Cerebellar nuclear complex (tissue), 1 donor: ENCODE measurements around the gene LUC7L3.
"Not testable (repeated sequence)": the region's sequence is repeated elsewhere in the genome, so short reads cannot be mapped to it uniquely, and the experiment has no call there.

Experiments
- DNase-seq, 2 experiments: peaks; one replicate each; lab custom pipeline; 2025; lab: John Stamatoyannopoulos, UW

Gene LUC7L3

GRCh38 chr17:50686494-50687199, 32.8 kb upstream of the LUC7L3 start:
- DNase-seq, result no peak

GRCh38 chr17:50687200-50688066, 32.0 kb upstream of the LUC7L3 start:
- no peak for DNase-seq

- DNase-seq, result no peak
These were observed 31.2 kb upstream of the LUC7L3 start for GRCh38 chr17:50688245-50688644.

- no peak for DNase-seq
These were observed 30.2 kb upstream of the LUC7L3 start for GRCh38 chr17:50689251-50689650.

GRCh38 chr17:50689956-50690886, 29.2 kb upstream of the LUC7L3 start:
- no peak for DNase-seq

GRCh38 chr17:50690887-50691549, 28.4 kb upstream of the LUC7L3 start:
- no peak for DNase-seq

- DNase-seq, result peak in 1 of 2 experiments; percentile 6
These were observed 27.6 kb upstream of the LUC7L3 start for GRCh38 chr17:50691550-50692447.

- no peak for DNase-seq
These were observed 26.9 kb upstream of the LUC7L3 start for GRCh38 chr17:50692448-50693035.

GRCh38 chr17:50693036-50693682, 26.2 kb upstream of the LUC7L3 start:
- DNase-seq, result no peak

- no peak for DNase-seq
These were observed 23.0 kb upstream of the LUC7L3 start for GRCh38 chr17:50696365-50696879.

- no peak for DNase-seq
These were observed 22.3 kb upstream of the LUC7L3 start for GRCh38 chr17:50697062-50697461.

- DNase-seq, result no peak
These were observed 21.6 kb upstream of the LUC7L3 start for GRCh38 chr17:50697663-50698272.

- no peak for DNase-seq
These were observed 20.0 kb upstream of the LUC7L3 start for GRCh38 chr17:50699410-50699809.

- no peak for DNase-seq
These were observed 16.2 kb upstream of the LUC7L3 start for GRCh38 chr17:50703162-50703561.

- DNase-seq, result peak; percentile 70 to 84
These were observed 11.9 kb upstream of the LUC7L3 start, which contains the start of gene ANKRD40 for GRCh38 chr17:50707289-50708049. Gene ANKRD40 (minus strand): TSS chr17:50707914. CDS start chr17:50707654, 260 bp downstream.

GRCh38 chr17:50708050-50709000, 11.1 kb upstream of the LUC7L3 start:
- no peak for DNase-seq

- DNase-seq, result not testable (repeated sequence)
These were observed 10.3 kb upstream of the LUC7L3 start for GRCh38 chr17:50709053-50709452.
